Stimulated activated CD8-positive, alpha-beta memory T cell treated with anti-CD3 and anti-CD28 coated beads, Interleukin-12 subunit alpha, Interleukin-12 subunit beta, amount 100 ng/mL, for 24 hours (primary cell): ENCODE data around the gene ST8SIA1.
"Not testable (repeated sequence)": the region's sequence is repeated elsewhere in the genome, so short reads cannot be mapped to it uniquely, and the experiment has no call there.

Source experiments
- DNase-seq: peaks from one replicate; pipeline ENCODE4 v3.0.0-alpha.2; 2020; ENCODE audit errors: extremely low read depth

ST8SIA1 gene

GRCh38 chr12:22172501-22172900, 162.0 kb downstream of the ST8SIA1 start:
- DNase-seq, result no peak

DNA sequence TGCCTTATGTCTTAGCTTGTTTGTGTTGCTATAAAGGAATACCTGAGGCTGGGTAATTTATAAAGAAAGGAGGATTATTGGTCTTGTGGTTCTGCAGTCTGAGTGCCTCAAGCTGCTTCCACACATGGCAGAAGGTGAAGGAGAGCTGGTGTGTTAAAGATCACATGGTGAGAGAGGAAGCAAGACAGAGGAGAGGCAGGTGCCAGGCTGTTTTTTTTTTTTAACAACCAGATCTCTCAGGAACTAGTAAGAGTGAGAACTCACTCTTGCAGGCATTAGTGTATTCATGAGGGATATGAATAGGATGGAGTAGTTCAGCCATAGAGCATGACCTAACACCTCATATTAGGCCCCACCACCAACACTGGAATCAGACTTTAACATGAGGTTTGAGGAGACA, 165.1 kb downstream of the ST8SIA1 start:
- DNase-seq, result no peak

DNA sequence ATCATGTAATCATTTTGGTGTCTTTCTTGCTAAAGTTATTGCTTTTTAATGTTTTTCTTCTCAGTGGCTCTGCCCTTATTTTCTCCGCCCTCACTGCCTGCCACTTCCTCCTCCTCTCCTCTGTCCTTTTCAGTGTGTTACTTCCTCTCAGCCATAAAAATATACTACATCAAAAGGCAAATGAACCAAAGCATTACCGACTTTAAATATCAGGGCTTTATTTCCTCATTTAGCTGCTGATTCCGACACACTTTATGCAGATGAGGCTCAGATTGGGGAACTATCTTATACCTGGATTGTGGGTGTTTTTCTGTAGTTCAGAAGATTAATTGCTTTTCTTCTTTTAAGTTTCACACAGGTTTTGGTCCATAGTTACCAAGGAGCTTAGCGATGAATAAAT, 170.4 kb downstream of the ST8SIA1 start:
- DNase-seq, result no peak

DNA sequence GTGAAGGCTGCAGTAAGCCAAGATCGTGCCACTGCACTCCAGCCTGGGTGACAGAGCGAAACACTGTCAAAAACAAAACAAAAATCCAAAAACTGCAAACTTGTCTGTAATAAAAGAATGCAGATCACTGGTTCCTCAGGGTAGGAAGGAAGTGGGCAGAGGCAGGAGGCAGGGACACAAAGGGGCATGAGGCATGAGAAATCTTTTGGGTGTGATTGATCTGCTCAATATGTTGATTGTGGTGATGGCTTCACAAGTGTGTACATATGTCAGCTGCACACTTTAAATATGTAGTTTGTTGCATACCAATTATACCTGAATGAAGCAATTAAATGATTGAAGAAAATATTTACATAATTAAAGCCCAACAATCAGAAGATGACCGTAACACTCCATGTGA, 170.9 kb downstream of the ST8SIA1 start:
- DNase-seq, result no peak

- no peak for DNase-seq
Observed at GRCh38 chr12:22160396-22161003, 174.0 kb downstream of the ST8SIA1 start.

DNA sequence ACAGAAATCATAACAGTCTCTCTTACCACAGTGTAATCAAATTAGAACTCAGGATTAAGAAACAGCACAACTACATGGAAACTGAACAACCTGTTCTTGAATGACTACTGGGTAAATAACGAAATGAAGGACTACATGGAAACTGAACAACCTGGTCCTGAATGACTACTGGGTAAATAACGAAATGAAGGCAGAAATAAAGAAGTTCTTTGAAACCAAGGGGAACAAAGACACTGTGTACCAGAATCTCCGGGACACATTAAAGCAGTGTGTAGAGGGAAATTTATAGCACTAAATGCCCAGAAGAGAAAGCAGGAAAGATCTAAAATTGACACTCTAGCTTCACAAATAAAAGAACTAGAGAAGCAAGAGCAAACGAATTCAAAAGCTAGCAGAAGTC, 185.2 kb downstream of the ST8SIA1 start:
- DNase-seq, result not testable (repeated sequence)

DNA sequence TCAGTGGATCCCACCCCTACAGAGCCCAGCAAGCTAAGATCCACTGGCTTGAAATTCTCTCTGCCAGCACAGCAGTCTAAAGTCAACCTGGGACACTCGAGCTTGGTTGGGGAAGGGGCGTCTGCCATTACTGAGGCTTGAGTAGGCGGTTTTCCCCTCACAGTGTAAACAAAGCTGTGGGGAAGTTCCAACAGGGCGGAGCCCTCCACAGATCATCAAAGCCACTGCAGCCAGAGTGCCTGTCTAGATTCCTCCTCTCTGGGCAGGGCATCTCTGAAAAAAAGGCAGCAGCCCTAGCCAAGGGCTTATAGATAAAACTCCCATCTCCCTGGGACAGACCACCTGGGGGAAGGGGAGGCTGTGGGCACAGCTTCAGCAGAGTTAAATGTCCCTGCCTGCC, 187.8 kb downstream of the ST8SIA1 start:
- not testable (repeated sequence) for DNase-seq
